T-cell (primary cell): ENCODE measurements around the gene A2M. TPM values are rescaled to one million over a fixed set of nuclear protein-coding genes. Genes with fewer than 3 reads are reported as not detected.

Experiments used
- ATAC-seq, 4 experiments: fragments of 200-7000 bp in 3 of 4; fragments of 150-1000 bp in 1 of 4; cut with Tn5 transposase; replicated peaks in 1 of 4; 1 replicate in 3 of 4; 2 replicates in 1 of 4; pipeline ENCODE4 v1.10.0; 2021; ENCODE audit warnings: moderate library complexity in 3 of 4, mild to moderate bottlenecking in 2 of 4, moderate number of reproducible peaks in 1 of 4
- CTCF ChIA-PET, 2 donors: fragments of 300-600 bp; sonication (Branson Sonifier 250); formaldehyde crosslinking; loops; one replicate each; lab custom pipeline; 2022; ENCODE audit warnings: antibody characterized with exemption in 2 of 2; lab: Charles Lee
- POLR2A ChIA-PET, 2 donors: fragments of 300-600 bp; sonication (Branson Sonifier 250); formaldehyde crosslinking; loops; one replicate each; lab custom pipeline; 2022; ENCODE audit warnings: antibody characterized with exemption in 2 of 2; lab: Charles Lee
- DNase-seq, 35 experiments: peaks; one replicate each; pipeline versions ENCODE4 v3.0.0 to v3.0.0-alpha.2; 2013 to 2023
- H3K27ac ChIP-seq: one replicate; pipeline ENCODE4 v1.5.1; 2013; ENCODE audit warnings: low read length
- H3K27me3 ChIP-seq, 2 experiments: replicated peaks in 1 of 2; 1 replicate in 1 of 2; 2 replicates in 1 of 2; pipeline versions ENCODE4 v1.6.1 to v1.7.0; 2013; ENCODE audit warnings: low read length in 1 of 2, mixed read lengths in 1 of 2; ENCODE audit not compliant: control insufficient read depth in 2 of 2, insufficient read depth in 2 of 2; ENCODE audit errors: extremely low read depth in 1 of 2
- H3K36me3 ChIP-seq, 2 donors: 1 replicate in 1 of 2; 2 replicates in 1 of 2; pipeline versions ENCODE4 v1.6.1 to v1.7.0; 2013; ENCODE audit warnings: low read length in 1 of 2; ENCODE audit not compliant: control insufficient read depth in 2 of 2, insufficient read depth in 1 of 2; ENCODE audit errors: extremely low read depth in 1 of 2
- H3K4me1 ChIP-seq, 2 experiments: 1 replicate in 1 of 2; 2 replicates in 1 of 2; pipeline versions ENCODE4 v1.6.1 to v1.7.0; 2013; ENCODE audit warnings: low read length in 2 of 2, mixed read lengths in 1 of 2; ENCODE audit not compliant: insufficient read depth in 2 of 2, control insufficient read depth in 1 of 2; ENCODE audit errors: extremely low read depth in 1 of 2
- H3K4me3 ChIP-seq, 2 donors: 1 replicate in 1 of 2; 2 replicates in 1 of 2; pipeline versions ENCODE4 v1.5.1 to v1.7.0; 2013; ENCODE audit warnings: mild to moderate bottlenecking in 2 of 2, low read length in 1 of 2, moderate library complexity in 1 of 2; ENCODE audit not compliant: control insufficient read depth in 1 of 2; ENCODE audit errors: extremely low read depth in 1 of 2
- H3K9me3 ChIP-seq: 2 replicates; pipeline ENCODE4 v1.7.0; 2013
- H3K27ac Mint-ChIP-seq, 2 donors: one replicate each; pipeline ENCODE4 v1.8.0; 2020 to 2021; ENCODE audit warnings: mild to moderate bottlenecking in 2 of 2, mixed read lengths in 2 of 2
- H3K27me3 Mint-ChIP-seq, 2 donors: one replicate each; pipeline ENCODE4 v1.8.0; 2021 to 2022; ENCODE audit warnings: mixed read lengths in 2 of 2
- H3K36me3 Mint-ChIP-seq: one replicate; pipeline ENCODE4 v1.8.0; 2021; ENCODE audit warnings: mixed read lengths
- H3K4me1 Mint-ChIP-seq, 3 donors: one replicate each; pipeline ENCODE4 v1.8.0; 2020 to 2022; ENCODE audit warnings: mixed read lengths in 3 of 3, mild to moderate bottlenecking in 1 of 3
- H3K4me3 Mint-ChIP-seq, 3 donors: one replicate each; pipeline ENCODE4 v1.8.0; 2020 to 2022; ENCODE audit warnings: mild to moderate bottlenecking in 3 of 3, mixed read lengths in 3 of 3, moderate library complexity in 3 of 3
- H3K9me3 Mint-ChIP-seq, 3 donors: one replicate each; pipeline ENCODE4 v1.8.0; 2020 to 2022; ENCODE audit warnings: mixed read lengths in 3 of 3
- WGBS: methylation state at CpG from one replicate; pipeline ENCODE4 v1.1.5; 2013; ENCODE audit warnings: missing lambda C conversion rate; ENCODE audit not compliant: insufficient coverage; 5-methylcytosine and 5-hydroxymethylcytosine counted together
- total RNA-seq, 35 experiments: library from RNA in 6 of 35; stranded (reverse) in 6 of 35; fragments of 120-200 nt in 1 of 35; gene quantifications; one replicate each; pipeline versions ENCODE4 v1.2.1 to v1.2.4 and lab custom pipeline; 2013 to 2026

Gene A2M
- total RNA-seq, 5 donors from 2014 or later (not counting 1 experiment from before 2014, with no cell fraction given): 3.9 to 6.5 (median 4.9) TPM; not detected in 2

DNA sequence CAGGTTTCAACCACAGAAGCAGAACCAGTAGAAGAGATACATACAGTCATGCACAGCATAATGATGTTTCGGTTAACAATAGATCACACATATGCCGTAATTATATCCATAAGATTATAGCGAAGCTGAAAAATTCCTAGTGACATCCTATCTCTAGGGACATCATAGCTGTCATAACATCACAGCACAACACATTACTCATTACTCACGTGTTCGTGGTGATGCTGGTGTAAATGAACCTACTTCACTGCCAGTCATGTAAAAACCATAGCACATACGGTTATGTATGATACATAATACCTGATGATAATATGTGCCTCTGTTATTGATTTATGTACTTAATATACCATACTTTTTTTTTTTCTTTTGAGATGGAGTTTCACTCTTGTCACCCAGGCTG is 81.6 kb downstream of the A2M start:
- Histone ChIP-seq H3K4me3 (no peak overlapping the region), H3K27me3 (no peaks in the 10 kb centered on the region), H3K36me3 (peaks cover 0 to 17% of the 10 kb centered on the region in 2 donors), H3K4me1 (peaks cover 25 to 66% of the 10 kb centered on the region in 2 experiments), H3K27ac (no peak overlapping the region), H3K9me3 (no peaks in the 10 kb centered on the region)
- Mint-ChIP-seq H3K4me3 (no peak overlapping the region), H3K27ac (peak overlapping the region; percentile 51 to 77), H3K9me3 (no peaks in the 10 kb centered on the region), H3K4me1 (peaks cover 61 to 75% (median 75%) of the 10 kb centered on the region in 3 donors), H3K36me3 (peaks cover 25% of the 10 kb centered on the region), H3K27me3 (no peaks in the 10 kb centered on the region)
- DNase-seq (no peak), ATAC-seq (no peak)
- ChIA-PET POLR2A (interaction anchor here in 1 of 2 donors (0.6 kb wide), 1 partner anchor 24 kb away, joined by 7 read pairs; no protein-coding TSS in a partner anchor), CTCF (interaction anchor here (0.9 to 3.4 kb wide), 3 partner anchors 83 to 85 kb away, joined by 3 to 13 read pairs (median 5); partner anchors contain the start of gene M6PR (in 1 of the 2))
- 100% methylated on average over 3 of the region's 6 CpGs for WGBS

DNA sequence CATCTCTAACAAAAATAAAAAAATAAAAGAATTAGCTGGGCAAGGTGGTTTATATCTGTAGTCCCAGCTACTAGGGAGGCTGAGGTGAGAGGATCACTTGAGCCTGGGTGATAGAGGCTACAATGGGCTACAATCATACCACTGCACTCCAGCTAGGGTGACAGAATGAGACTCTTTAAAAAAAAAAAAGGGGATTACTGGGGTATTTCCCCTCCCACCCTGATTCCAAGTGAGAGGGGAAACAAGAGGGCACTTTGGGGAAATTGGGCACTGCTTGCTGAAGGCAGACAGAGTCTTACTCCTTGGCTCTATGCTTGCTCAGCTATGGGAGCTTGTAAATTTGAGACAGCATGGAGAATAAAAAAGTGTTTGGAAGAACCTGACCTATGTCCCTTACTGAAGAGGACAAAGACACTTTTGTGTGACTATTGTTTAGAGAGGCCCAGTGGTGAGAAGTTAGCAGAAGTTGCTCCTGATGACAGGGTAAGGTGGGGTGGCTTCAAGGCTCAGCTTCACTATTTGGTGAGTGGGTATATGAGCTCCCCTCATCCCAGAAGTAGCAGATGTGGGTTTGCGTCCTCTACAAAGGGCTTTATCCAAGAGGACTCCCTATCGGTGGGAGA is 82.3 kb downstream of the A2M start:
- Mint-ChIP-seq H3K4me3 (no peak overlapping the region), H3K4me1 (peaks cover 54 to 74% (median 73%) of the 10 kb centered on the region in 3 donors), H3K27me3 (no peaks in the 10 kb centered on the region), H3K27ac (peak overlapping the region; percentile 51 to 77), H3K36me3 (peaks cover 29% of the 10 kb centered on the region), H3K9me3 (no peaks in the 10 kb centered on the region)
- Histone ChIP-seq H3K27me3 (no peaks in the 10 kb centered on the region), H3K9me3 (no peaks in the 10 kb centered on the region), H3K4me3 (no peak overlapping the region), H3K27ac (no peak overlapping the region), H3K4me1 (peaks cover 22 to 67% of the 10 kb centered on the region in 2 experiments), H3K36me3 (peaks cover 0 to 17% of the 10 kb centered on the region in 2 donors)
- DNase-seq (no peak), ATAC-seq (no peak)
- ChIA-PET CTCF (interaction anchor here (1.1 to 3.4 kb wide), 4 partner anchors 16 to 82 kb away, joined by 4 to 13 read pairs (median 5); no protein-coding TSS in a partner anchor), POLR2A (interaction anchor here in 1 of 2 donors (0.6 kb wide), 1 partner anchor 24 kb away, joined by 7 read pairs; no protein-coding TSS in a partner anchor)
- WGBS: 93% methylated on average over 2 of the region's 2 CpGs

DNA sequence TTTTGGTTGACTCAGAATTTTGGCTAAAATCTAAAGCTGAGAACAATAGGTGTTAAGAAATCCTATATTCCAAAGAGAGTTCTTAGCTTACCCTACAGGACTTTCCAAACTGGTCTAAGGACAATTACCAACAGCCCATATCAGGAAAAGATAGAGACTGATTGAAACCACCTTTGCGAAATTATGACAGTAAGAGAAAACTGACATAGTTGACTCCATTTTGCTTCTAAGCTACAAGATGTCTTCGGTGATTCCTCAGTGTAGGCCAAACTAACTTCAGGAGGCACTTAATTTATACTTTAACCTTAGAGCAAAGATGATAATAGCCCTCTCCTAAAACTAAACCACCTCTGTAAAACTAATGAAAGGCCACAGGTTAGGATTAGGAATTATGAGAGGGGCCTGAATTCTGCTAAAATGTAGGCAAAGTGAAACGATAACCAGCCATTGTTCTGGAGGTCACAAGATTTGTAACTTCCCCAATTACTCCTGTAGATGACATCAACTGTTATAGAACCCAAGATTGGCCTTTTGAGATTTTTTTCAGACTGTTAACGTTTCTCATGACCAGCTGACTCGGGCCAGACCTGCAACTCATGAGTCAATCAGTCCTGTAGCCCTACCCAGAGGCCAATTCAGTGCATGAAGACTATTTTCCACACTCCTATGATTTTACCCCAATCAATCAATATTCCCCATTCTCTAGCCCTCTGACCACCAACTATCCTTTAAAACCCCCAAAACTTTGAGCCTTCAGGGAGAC is 83.3 kb downstream of the A2M start:
- H3K36me3 ChIP-seq: peaks cover 0 to 17% of the 10 kb centered on the region in 2 donors
- ChIA-PET POLR2A (interaction anchor here in 1 of 2 donors (0.6 kb wide), 1 partner anchor 122 kb away, joined by 3 read pairs; no protein-coding TSS in a partner anchor), CTCF (interaction anchor here (0.9 to 3.4 kb wide), 6 partner anchors 17 to 142 kb away, joined by 3 to 13 read pairs (median 4); no protein-coding TSS in a partner anchor)
- H3K27me3 ChIP-seq: no peaks in the 10 kb centered on the region
- Mint-ChIP-seq H3K4me1 (peaks cover 52 to 72% (median 69%) of the 10 kb centered on the region in 3 donors), H3K9me3 (peaks cover 0 to 5% (median 0%) of the 10 kb centered on the region in 3 donors), H3K36me3 (peaks cover 34% of the 10 kb centered on the region), H3K4me3 (no peak overlapping the region), H3K27ac (peak overlapping the region; percentile 70 to 91), H3K27me3 (no peaks in the 10 kb centered on the region)
- H3K4me1 ChIP-seq: peaks cover 23 to 67% of the 10 kb centered on the region in 2 experiments
- DNase-seq: no peak
- peak overlapping the region; percentile 17 for H3K27ac ChIP-seq
- WGBS: 81% methylated on average over 4 of the region's 5 CpGs
- no peak for ATAC-seq
- H3K4me3 ChIP-seq: no peak overlapping the region
- H3K9me3 ChIP-seq: no peaks in the 10 kb centered on the region

GRCh38 chr12:9030776-9031175 is 84.9 kb downstream of the A2M start:
- ChIA-PET POLR2A (no interaction called here), CTCF (interaction anchor here in 1 of 2 donors (1.2 kb wide), 2 partner anchors 9 to 39 kb away, joined by 3 read pairs; no protein-coding TSS in a partner anchor)
- WGBS: 100% methylated on average over 1 of the region's 2 CpGs
- Mint-ChIP-seq H3K27ac (peak overlapping the region; percentile 83 to 91), H3K4me3 (peak overlapping the region in 1 of 3 donors; percentile 19), H3K9me3 (peaks cover 0 to 5% (median 0%) of the 10 kb centered on the region in 3 donors), H3K4me1 (peaks cover 43 to 61% (median 60%) of the 10 kb centered on the region in 3 donors), H3K27me3 (no peaks in the 10 kb centered on the region), H3K36me3 (peaks cover 33% of the 10 kb centered on the region)
- Histone ChIP-seq H3K4me3 (no peak overlapping the region), H3K9me3 (no peaks in the 10 kb centered on the region), H3K4me1 (peaks cover 29 to 69% of the 10 kb centered on the region in 2 experiments), H3K27me3 (no peaks in the 10 kb centered on the region), H3K27ac (peak overlapping the region; percentile 65), H3K36me3 (peaks cover 0 to 16% of the 10 kb centered on the region in 2 donors)
- no peak for ATAC-seq
- no peak for DNase-seq

DNA sequence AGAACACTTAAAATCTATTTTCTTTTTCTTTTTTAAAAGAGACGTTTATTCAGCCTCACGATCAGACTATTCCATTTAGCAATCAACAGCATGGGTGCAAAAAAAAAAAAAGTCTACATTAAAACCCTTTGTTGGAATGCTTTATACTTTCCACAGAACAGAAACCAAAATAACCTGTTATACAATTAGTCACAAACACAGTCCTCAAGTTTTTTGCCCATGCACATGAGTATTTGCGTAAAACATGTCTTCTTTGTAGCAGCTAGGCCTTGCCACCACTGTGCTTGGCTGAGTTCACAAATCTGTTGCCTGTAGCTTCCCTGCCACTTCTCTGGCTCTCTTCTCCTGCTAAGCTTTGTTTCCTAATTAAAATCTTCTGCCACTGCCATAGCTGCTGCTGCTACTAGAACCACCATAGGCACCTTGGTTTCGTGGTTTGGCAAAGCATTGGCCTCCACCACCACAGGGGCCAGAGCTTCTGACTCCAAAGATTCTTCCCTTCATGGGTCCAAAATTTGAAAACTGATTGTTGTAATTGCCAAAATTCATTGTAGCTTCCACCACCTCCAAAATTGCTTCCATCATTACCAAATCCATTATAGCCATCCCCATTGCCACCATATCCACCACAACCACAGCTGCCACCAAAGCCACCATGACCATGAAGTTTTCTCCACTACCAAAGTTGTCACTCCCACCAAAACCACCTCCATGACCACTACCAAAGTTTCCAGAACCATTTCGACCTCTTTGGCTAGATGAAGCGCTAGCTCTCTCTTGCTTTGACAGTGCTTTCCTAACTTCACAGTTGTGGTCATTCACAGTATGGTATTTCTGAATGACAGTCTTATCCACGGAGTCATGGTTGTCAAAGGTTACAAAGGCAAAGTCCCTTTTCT is 88.3 kb downstream of the A2M start:
- no peak for ATAC-seq

More for the DNA sequence above, 88.3 kb downstream of the A2M start:
- H3K4me3 Mint-ChIP-seq: peak overlapping the region; percentile 2 to 61 (median 17)
- H3K36me3 ChIP-seq: peaks cover 0 to 10% of the 10 kb centered on the region in 2 donors
- ChIA-PET POLR2A (interaction anchor here (0.6 to 1.1 kb wide), 3 partner anchors 20 to 76 kb away, joined by 3 to 4 read pairs (median 3); no protein-coding TSS in a partner anchor), CTCF (interaction anchor here (0.7 to 2.0 kb wide), 7 partner anchors 11 to 115 kb away, joined by 3 to 12 read pairs (median 3); partner anchors contain the start of gene M6PR (in 1 of the 2))
- H3K4me1 Mint-ChIP-seq: peaks cover 32 to 55% (median 54%) of the 10 kb centered on the region in 3 donors
- peak overlapping the region; percentile 90 to 96 for H3K27ac Mint-ChIP-seq
- H3K9me3 Mint-ChIP-seq: peaks cover 0 to 5% (median 1%) of the 10 kb centered on the region in 3 donors
- 40% methylated on average over 4 of the region's 7 CpGs for WGBS
- H3K4me3 ChIP-seq: no peak overlapping the region
- no peaks in the 10 kb centered on the region for H3K9me3 ChIP-seq
- DNase-seq: peak in 3 of 35 experiments; percentile 3 to 30 (median 23)
- H3K27me3 ChIP-seq: no peaks in the 10 kb centered on the region
- peak overlapping the region; percentile 95 for H3K27ac ChIP-seq
- no peaks in the 10 kb centered on the region for H3K27me3 Mint-ChIP-seq
- peaks cover 15% of the 10 kb centered on the region for H3K36me3 Mint-ChIP-seq
- H3K4me1 ChIP-seq: peaks cover 51 to 86% of the 10 kb centered on the region in 2 experiments
